PFSK-1 (cell line): ENCODE data around the gene CCSER2.

Source experiments
- FOXP2 ChIP-seq: optimal IDR thresholded peaks from 2 replicates; pipeline ENCODE3; 2011; ENCODE audit warnings: borderline replicate concordance, control low read depth, inconsistent platforms; ENCODE audit not compliant: insufficient read depth; ENCODE audit errors: extremely low read length, extremely low read depth
- POLR2AphosphoS5 ChIP-seq: IDR thresholded peaks from 2 replicates; pipeline ENCODE4 v1.6.1; 2012; ENCODE audit warnings: low read depth, mild to moderate bottlenecking, control low read depth, low read length, moderate library complexity
- SIN3A ChIP-seq: IDR thresholded peaks from 2 replicates; pipeline ENCODE4 v1.6.1; 2012; ENCODE audit warnings: mild to moderate bottlenecking, low read length, moderate library complexity, borderline replicate concordance; ENCODE audit not compliant: insufficient read depth
- TAF1 ChIP-seq: IDR thresholded peaks from 2 replicates; pipeline ENCODE4 v1.6.1; 2012; ENCODE audit warnings: low read length, control low read depth, borderline replicate concordance; ENCODE audit not compliant: insufficient read depth
- TF ChIP-seq, protein P1 (sequence below), 2 experiments: IDR thresholded peaks; 2 replicates each; pipeline versions ENCODE4 v1.6.1 to v1.8.0; 2011 to 2012; ENCODE audit warnings: low read depth in 2 of 2, low read length in 2 of 2, control low read depth in 1 of 2, inconsistent platforms in 1 of 2, mild to moderate bottlenecking in 1 of 2, moderate library complexity in 1 of 2; ENCODE audit not compliant: insufficient read depth in 1 of 2

The CCSER2 gene

DNA sequence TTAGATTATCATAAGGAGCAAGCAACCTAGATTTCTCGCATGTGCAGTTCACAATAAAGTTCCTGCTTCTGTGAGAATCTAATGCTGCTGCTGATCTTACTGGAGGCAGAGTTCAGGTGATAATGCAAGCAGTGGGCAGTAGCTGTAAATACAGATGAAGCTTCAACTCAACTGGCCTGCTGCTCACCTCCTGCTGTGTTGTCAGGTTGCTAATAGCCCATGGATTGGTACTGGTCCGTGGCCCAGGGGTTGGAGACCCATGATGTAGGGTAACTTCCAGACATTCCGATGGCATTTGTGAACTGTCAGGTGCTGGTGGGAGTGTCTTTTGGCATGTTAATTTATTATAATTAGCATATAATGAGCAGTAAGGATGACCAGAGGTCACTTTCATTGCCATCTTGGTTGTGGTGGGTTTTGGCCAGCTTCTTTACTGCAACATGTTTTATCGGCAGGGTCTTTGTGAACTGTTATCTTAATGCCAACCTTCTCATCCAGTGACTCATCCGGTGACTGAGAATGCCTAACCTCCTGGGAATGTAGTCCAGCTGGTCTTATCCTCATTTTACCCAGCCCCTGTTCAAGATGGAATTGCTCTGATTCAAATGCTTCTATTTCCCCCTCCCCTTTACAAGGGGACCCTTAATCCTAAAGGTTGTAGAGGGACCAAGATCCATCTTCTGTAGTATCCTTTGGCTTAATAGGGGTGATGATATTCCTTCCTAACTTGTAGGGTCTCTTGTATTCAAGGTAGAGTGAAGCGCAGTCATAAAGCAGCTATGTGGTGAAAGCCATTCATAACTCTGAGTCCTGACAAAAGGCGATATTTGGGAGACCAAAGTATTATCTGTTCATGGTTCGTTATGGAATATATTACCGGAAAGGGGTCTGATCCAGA lies 165.8 kb downstream of the CCSER2 start:
- TF ChIP-seq POLR2AphosphoS5 (no peak), FOXP2 (no peak), SIN3A (no peak), TAF1 (no peak)
- TF ChIP-seq, protein P1, sequence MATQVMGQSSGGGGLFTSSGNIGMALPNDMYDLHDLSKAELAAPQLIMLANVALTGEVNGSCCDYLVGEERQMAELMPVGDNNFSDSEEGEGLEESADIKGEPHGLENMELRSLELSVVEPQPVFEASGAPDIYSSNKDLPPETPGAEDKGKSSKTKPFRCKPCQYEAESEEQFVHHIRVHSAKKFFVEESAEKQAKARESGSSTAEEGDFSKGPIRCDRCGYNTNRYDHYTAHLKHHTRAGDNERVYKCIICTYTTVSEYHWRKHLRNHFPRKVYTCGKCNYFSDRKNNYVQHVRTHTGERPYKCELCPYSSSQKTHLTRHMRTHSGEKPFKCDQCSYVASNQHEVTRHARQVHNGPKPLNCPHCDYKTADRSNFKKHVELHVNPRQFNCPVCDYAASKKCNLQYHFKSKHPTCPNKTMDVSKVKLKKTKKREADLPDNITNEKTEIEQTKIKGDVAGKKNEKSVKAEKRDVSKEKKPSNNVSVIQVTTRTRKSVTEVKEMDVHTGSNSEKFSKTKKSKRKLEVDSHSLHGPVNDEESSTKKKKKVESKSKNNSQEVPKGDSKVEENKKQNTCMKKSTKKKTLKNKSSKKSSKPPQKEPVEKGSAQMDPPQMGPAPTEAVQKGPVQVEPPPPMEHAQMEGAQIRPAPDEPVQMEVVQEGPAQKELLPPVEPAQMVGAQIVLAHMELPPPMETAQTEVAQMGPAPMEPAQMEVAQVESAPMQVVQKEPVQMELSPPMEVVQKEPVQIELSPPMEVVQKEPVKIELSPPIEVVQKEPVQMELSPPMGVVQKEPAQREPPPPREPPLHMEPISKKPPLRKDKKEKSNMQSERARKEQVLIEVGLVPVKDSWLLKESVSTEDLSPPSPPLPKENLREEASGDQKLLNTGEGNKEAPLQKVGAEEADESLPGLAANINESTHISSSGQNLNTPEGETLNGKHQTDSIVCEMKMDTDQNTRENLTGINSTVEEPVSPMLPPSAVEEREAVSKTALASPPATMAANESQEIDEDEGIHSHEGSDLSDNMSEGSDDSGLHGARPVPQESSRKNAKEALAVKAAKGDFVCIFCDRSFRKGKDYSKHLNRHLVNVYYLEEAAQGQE (IDR thresholded peaks at IDR 0.05; ENCODE audit: insufficient read depth in 1 of 2, low read depth in 2 of 2, low read length in 2 of 2), result no peak

DNA sequence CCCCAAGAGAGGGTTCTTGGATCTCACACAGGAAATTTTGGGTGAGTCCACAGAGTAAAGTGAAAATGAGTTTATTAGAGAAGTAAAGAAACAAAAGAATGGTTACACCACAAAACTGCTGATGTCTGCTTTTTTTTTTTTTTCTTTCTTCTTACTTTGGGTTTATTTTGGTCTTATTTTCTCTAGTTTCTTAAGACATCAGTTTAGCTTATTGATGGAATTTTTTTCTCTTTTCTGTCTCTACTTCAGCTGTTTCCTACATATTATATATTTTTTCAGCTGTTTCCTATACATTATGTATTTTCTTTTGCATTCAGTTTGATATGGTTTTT lies 166.4 kb downstream of the CCSER2 start:
- no peak for TF ChIP-seq POLR2AphosphoS5
- no peak for TF ChIP-seq FOXP2
- no peak for TF ChIP-seq TAF1
- no peak for TF ChIP-seq SIN3A
- TF ChIP-seq, protein P1 (IDR thresholded peaks at IDR 0.05; ENCODE audit: insufficient read depth in 1 of 2, low read depth in 2 of 2, low read length in 2 of 2), result no peak

DNA sequence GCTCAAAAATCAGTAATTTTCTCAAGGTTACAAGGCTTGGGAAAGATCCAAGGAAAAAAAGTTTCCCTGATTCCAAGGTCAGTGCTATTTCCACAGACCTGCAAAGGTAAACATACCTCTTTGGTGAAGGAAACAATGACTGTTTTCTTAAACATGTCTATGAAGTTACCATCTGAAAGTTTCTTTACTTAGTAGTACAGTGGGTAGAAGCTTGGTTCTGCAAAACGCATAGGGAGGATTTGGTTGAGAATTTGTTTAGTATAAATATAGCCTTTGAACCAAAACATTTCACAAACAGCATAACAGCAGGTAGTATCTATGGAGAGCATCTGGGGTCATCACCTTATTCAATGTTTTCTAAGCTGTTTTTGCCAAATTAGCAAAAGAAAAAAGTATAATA lies 169.6 kb downstream of the CCSER2 start:
- no peak for TF ChIP-seq TAF1
- no peak for TF ChIP-seq SIN3A
- TF ChIP-seq FOXP2, result no peak
- no peak for TF ChIP-seq POLR2AphosphoS5
- TF ChIP-seq, protein P1 (IDR thresholded peaks at IDR 0.05; ENCODE audit: insufficient read depth in 1 of 2, low read depth in 2 of 2, low read length in 2 of 2), result no peak

DNA sequence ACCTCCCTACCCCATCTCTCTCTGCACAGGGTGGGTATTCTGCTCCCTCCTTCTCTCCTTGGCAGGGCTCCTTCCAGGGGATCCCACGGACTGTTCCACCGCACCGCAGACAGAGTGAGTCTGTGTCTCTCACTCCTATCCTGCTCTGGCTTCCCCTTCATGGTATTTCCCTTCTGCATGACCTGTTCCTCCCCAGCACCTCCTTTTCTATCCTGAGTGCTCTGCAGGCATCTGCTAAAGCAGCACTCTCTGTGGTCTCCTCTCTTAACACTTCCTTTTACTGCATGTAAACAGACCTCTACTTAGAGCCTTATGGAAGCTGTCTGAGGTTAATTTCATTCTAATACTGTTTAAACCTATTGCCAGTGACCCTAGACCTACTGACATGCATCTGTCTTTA lies 171.5 kb downstream of the CCSER2 start:
- no peak for TF ChIP-seq FOXP2
- TF ChIP-seq TAF1, result no peak
- no peak for TF ChIP-seq POLR2AphosphoS5
- TF ChIP-seq, protein P1 (IDR thresholded peaks at IDR 0.05; ENCODE audit: insufficient read depth in 1 of 2, low read depth in 2 of 2, low read length in 2 of 2), result no peak

DNA sequence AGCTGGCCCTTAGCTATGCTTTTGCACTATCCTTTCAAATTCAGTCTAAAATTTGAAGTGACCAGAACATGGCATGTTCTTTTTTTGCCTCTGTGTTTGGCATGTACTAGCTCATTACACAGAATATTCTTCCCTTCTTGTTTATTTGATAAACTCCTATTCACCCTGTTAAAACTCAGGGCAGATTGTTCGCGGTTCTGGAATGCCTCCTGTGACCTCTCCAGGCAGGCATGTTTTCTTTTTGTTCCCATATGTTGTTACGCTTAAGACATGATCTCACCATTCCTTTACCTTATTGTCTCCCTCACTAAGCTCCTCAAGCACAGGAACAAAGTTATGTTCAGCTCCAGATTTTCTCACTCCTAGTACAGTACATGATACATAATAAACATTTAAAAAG lies 181.7 kb downstream of the CCSER2 start:
- TF ChIP-seq FOXP2 (no peak), TAF1 (no peak)
- TF ChIP-seq, protein P1 (IDR thresholded peaks at IDR 0.05; ENCODE audit: insufficient read depth in 1 of 2, low read depth in 2 of 2, low read length in 2 of 2), result no peak
